GM12875 (cell line): ENCODE results near the gene CCDC13.

Source experiments
- H3K4me3 ChIP-seq: one replicate; pipeline ENCODE4 v1.5.1; 2011; ENCODE audit warnings: low read depth, low read length, control low read depth
- CTCF ChIP-seq: IDR thresholded peaks from 2 replicates; pipeline ENCODE4 v1.5.1; 2011; ENCODE audit warnings: low read depth, mild to moderate bottlenecking, control low read depth, inconsistent platforms, low read length, moderate library complexity, borderline replicate concordance; ENCODE audit not compliant: insufficient read depth

The CCDC13 gene

GRCh38 chr3:42771271-42771670, 1.8 kb downstream of the CCDC13 start:
- H3K4me3 ChIP-seq = no peak overlapping the region
- no peak for TF ChIP-seq CTCF

DNA sequence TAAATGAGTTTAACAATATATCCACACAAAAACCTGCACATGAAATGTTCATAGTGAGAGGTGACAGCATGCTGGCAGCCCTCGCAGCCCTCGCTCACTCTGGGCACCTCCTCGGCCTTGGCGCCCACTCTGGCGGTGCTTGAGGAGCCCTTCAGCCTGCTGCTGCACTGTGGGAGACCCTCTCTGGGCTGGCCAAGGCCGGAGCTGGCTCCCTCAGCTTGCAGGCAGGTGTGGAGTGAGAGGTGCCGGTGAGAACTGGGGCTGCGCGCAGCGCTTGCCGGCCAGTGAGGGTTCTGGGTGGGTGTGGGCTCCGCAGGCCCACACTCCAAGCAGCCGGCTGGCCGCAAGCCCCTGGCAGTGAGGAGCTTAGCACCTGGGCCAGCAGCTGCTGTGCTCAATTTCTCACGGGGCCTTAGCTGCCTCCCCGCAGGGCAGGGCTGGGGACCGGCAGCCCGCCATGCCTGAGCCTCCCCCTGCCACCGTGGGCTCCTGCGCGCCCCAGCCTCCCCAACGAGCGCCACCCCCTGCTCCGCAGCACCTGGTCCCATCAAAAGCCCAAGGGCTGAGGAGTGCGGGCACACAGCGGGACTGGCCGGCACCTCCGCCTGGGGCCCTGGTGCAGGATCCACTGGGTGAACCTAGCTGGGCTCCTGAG, 3.4 kb downstream of the CCDC13 start:
- no peak for TF ChIP-seq CTCF
- H3K4me3 ChIP-seq = no peak overlapping the region

DNA sequence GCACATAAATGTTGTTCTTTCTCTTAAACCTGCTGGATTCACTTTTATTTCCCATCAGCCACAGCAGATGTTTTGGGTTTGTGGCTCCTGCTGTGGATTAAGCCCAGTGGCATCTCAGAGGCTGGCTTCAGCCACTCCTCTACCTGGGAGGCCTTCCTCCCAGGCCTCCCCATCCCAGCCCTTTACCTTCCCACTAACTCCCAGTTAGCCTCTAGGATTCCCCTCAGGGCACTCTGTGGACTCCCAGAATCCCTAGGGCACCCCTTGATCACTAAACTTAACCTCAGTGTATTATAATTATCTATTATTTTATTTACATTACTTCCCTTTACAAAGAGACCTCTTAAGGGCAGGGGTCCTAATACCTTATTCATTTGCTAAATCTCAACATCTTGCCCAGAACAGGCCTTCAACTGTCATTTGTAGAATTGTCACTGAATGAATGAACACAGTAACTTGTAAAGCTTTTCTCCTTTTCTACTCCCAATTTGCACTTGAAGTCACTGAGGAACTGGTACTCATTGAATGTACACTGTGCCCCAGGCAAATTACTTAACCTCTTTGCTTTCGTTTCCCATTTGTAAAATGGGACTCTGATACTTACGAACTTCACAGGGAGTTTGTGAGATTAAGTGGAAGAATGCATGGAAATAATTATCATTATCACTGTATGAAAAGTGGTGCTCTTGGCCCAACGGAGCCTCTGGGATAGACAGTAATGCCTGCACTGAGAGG, 8.3 kb downstream of the CCDC13 start:
- no peak overlapping the region for H3K4me3 ChIP-seq
- TF ChIP-seq CTCF = no peak

GRCh38 chr3:42764115-42764514, 8.9 kb downstream of the CCDC13 start:
- no peak overlapping the region for H3K4me3 ChIP-seq
- TF ChIP-seq CTCF = no peak

- no peak overlapping the region for H3K4me3 ChIP-seq
- TF ChIP-seq CTCF = no peak
Observed at GRCh38 chr3:42763021-42763420, 10.0 kb downstream of the CCDC13 start.

- TF ChIP-seq CTCF = no peak
- no peak overlapping the region for H3K4me3 ChIP-seq
Observed at GRCh38 chr3:42762046-42762724, 10.9 kb downstream of the CCDC13 start.
